ACHN (cell line): ENCODE results near the gene DDX31.

Source experiments
- DNase-seq: peaks from one replicate; pipeline ENCODE4 v3.0.0-alpha.2; 2015
- in situ Hi-C: cut with HindIII; loops from 2 replicates; pipeline ENCODE4 v1.10.0; 2017; ENCODE audit warnings: low sequenced_read_pairs, low pct_ligation_motif_present, low pct_unique_long_range_greater_than_20kb

Gene DDX31

DNA sequence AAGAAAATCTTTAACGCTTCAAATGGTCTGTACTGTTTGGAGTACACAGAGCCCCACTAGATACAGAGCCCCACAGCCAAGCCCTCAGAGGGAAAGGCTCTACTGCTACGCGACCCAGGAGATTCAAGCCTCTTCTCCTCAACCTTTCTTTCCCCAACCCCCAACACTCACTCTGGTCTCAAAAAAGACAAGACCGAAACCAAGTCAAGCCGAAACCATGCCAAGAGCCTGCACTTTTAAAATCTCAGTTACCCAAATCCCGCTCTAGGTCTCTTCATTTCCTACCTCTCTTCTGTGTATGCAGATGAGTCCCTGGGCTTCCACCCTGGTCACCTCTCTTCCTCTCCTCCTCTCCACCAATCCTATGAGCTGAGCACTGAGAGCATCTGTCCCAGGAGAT, 55.5 kb downstream of the DDX31 start:
- in situ Hi-C loops: no loop called here

DNA sequence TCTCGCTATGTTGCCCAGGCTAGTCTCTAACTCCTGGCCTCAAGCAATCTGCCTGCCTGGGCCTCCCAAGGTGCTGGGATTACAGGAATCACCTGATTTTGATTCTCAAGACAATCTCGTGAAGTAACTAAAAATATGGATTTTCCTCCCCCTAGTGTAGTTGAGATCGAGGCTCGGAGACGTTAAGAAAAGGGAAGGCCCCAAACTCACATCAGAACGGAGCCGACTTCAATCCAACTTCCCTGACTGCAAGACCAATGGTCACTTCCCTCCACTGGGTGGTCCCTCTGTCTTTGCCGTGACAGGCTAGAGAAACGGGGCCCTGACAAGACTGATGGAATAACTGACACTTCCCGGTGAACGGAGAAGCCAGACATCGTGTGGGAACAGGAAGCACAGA, 59.1 kb downstream of the DDX31 start:
- in situ Hi-C loops: no loop called here

More for the DNA sequence above, 55.5 kb downstream of the DDX31 start:
- DNase-seq: no peak

DNA sequence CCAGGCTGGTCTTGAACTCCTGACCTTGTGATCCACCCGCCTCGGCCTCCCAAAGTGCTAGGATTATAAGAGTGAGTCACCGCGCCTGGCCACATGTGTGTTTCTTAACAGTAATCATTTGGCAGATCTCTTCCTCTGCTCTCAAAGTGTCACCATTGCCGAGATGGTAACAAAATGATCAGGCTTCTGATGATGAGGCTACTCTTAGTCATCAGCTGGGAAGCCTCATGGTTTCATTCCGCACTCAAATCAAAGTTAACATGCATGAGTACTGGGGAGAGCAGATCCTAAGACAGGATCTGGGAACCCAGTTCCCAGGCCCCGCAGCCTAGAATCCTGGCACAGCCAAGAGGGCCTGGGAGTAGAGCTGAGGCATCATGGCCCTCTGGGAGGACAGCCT, 60.0 kb downstream of the DDX31 start:
- in situ Hi-C loops: no loop called here
- DNase-seq: no peak

More for the DNA sequence above, 59.1 kb downstream of the DDX31 start:
- no peak for DNase-seq

DNA sequence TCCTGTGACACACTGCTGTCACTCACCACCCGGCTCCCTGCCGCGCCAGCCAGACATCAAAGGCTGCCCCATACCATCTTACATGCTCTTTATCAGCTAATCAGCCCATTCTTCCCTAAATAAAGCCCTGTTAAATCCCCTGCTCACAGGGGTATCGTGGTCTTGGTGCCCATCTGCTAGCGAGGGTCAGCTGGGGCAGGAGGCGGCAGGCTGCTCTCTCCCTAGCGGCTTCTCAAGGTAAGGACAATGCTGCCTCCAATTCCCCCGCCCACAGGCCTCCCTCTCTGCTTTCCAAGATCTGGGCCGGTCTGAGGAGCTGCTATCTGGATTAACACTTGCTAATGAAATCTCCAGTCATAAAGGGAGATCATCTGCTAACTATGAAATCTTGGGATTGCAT, 60.6 kb downstream of the DDX31 start:
- no peak for DNase-seq
- in situ Hi-C loops: no loop called here

DNA sequence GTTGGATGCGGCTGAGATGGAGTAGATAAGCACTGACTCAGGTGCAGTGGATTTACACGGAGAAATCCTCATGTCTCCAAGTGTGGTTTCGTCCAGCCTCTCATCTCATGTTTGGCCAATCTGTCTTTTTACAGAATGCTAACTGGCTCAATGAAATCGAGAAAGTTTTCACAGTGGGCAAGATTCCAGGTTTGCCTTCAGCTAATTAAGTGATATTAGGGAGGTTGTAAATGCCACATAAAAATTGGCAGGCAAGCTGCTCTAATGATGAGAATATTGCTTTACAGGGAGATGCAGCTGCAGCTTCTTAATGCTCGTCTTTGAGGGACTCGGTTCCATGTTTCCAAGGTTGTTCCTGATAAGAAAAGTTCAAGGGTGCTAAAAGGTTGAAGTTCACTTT, 63.7 kb downstream of the DDX31 start:
- in situ Hi-C loops: no loop called here
- no peak for DNase-seq

DNA sequence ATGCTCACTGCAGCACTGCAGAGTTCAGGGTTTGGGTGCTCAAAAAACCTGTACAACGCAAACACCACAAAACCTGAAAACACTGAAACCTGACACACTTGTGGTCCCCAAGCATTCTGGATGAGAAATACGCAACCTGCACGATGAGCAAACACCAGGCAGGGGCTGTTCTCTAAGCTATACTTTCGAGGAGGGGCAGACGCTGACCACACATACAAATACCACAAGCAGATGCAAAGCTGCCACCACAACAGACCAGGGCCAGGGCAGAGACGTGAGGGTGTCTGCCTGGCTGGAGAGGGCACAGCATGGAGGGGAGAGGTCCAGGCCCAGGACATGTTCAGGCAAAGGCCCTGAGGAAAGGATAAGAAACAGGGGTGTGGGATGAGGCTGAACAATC, 64.4 kb downstream of the DDX31 start:
- no peak for DNase-seq
- in situ Hi-C loops: no loop called here

DNA sequence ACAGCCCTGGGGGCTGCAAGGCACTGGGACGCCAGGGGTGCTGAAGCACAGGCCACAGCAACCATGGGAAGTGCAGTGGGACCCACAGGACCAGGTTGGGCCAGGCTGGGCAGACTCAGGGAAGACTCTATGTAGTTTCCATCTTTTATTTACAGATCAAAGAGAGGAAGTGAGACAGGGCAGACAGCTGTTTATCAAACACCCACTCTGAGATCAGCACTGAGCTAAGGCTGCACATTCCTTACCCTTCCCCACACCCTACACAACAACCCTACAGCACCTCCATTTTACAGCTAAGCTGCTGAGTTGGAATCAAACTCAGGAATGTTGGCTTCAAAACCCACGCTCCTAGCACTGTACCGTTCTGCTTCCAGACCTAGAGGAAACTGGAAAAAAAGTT, 67.6 kb downstream of the DDX31 start:
- no peak for DNase-seq
- in situ Hi-C loops: no loop called here

DNA sequence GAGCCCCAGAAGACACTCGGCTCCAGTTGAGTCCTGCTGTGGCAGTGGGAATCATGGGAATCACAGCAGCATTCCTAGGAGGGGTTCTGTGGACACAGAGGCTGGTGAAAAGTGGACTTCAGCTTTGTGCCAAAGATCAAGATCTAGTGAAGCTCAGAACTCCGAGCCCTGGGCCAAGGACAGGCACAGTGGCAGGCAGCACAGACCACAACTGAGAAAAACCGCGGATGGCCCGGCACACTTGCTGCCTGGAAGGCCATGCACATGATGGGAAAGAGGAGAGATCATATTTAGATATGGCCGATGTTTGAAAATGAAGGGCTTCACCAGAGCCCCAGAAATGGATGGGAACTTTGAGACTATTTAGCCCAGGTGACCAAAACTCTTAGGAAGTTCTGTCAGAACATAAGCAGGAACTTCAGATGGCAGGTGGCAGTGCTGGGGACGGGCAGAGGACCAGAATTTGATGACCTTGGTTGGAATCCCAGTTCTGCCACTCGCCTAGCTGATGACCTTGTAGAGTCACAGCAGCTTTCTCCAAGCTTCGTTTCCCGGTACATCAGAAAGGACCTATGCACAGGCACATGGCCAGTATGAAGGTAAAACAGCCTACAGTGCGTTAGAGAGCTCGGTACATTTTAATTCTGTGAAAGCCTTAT, 69.3 kb downstream of the DDX31 start:
- in situ Hi-C loops: no loop called here
- no peak for DNase-seq

DNA sequence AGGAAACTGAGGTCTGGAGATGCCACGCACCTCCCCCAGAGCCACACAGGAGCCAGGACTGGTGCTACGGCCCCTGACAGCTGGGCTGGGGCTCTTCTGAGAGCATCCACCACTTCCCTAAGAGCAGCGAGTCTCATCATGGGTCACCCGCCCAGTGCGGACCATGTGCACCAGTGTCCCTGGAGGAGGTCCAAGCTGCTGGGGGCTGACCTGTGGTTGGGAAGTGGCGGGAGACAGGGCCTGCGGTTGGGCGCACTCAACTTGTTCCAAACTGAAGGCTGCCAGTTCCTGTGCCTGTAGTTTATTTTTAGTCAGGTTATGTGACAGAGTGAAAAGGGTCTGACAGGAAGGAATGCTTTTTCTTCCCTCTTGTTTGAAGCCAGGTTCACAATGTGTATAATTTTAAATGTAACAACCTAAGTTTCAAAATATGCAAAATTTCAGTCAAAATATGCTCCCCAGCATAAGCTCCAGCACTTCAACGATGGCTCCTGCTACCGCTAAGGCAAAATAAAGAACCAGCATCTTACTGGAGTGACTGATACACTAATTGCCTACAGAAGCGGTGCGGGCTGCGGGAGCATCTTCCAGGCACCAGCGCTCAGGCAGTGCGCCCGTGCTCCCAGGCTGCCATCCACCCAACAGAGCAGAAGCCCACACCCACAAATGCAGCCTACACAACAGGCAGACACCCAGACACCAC, 72.6 kb downstream of the DDX31 start:
- DNase-seq: no peak
- in situ Hi-C loops: no loop called here

DNA sequence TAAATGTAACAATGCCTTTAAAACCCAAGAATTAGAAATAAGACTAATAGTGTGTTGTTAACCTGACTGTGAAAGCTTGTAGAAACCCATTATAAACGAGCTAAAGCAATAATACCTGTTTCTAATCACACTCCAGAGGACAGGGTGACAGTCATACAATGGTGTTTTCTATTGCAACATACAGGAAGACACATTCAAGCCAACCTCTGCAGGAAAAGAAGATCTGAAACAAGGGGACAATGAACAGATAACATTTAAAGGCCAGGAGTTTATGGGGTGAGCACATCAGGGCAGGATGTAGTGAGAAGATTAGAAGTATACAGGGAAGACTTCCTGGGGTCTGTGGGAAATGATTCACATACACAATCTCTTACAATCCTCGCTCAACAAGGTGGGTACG, 73.6 kb downstream of the DDX31 start:
- DNase-seq: no peak
- in situ Hi-C loops: no loop called here

DNA sequence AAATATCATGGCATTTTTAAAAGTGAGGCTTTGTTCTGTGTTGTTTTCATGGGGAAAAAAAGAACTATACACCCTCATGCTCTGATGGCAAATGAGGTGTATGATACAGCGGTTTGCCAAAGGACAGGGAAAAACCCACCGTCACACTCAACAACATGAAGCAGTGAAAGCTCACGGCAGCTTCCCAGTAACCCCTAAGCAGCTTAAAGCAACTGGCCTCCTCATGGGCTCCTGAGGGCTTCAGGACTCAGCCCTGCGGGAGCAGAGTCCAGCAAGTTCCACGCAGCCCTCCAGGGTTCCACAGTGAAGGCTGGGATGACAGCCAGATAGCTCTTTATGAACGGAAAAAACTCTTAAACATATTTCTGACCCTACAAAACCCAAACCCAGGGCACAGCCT, 74.5 kb downstream of the DDX31 start:
- in situ Hi-C loops: no loop called here
- no peak for DNase-seq

DNA sequence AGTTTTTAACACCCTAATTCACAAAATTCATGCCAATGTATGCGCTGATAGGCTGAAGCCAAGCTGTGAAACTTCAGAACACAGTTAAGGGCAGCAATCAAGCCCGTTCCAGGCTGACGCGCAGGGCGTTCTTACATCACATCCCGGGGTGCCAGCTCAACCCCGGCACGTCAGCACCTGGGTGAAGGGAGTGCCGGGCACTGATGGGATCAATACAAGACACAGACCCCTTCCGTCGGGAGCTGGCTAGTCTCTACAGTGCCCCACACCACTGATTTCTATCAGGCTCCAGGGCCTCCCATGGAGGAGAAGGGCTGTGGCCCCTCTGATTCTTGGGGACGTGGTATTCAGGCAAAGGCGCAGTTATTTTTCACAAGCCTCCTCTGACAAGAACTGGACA, 75.4 kb downstream of the DDX31 start:
- no peak for DNase-seq
- in situ Hi-C loops: no loop called here

DNA sequence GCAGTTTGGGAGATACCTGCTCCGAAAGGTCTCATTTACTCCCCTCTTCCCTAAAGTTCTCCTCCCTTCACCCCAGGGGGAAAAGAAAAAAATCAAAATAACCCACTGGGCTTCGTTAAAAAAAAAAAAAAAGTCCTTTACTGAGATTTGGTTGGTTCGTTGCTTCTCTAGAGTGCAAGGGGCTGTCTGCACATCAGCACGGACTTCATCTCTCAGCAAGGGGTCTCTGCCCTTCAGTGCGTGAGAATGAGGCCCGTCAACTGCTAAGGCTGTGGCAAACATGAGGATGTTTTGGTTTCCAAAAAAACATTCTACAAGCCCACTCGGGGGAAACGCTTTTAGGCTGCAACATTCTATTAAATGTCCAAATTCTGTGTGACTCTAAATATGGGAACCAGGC, 77.3 kb downstream of the DDX31 start:
- in situ Hi-C loops: no loop called here
- DNase-seq: no peak

DNA sequence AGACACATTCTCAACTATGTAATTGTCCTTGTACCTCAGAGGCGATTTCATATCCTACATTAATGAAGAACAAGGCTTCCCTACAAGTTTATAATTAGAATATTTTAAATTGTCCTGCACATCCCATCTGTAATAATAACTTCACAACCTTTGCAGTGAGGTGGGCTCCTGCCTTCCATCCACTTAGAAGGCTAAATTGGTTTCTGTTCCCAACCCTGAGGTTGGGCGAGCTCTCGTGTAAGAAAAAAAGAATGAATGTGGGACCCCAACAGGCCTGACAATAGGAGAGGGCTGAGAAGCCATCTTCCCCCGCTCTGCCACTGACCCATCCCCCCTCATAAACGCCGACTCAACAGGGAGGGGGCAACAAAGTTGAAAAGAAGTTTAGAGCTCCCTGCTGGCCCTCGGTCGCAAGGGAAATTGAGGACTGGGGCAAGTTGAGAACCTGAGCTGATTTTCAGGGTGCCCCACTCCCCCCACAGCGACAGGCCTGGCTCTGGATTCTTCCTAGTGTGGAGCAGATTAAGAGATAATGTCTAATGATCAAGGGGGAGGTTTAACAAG, 78.0 kb downstream of the DDX31 start:
- no peak for DNase-seq
- in situ Hi-C loops: no loop called here

DNA sequence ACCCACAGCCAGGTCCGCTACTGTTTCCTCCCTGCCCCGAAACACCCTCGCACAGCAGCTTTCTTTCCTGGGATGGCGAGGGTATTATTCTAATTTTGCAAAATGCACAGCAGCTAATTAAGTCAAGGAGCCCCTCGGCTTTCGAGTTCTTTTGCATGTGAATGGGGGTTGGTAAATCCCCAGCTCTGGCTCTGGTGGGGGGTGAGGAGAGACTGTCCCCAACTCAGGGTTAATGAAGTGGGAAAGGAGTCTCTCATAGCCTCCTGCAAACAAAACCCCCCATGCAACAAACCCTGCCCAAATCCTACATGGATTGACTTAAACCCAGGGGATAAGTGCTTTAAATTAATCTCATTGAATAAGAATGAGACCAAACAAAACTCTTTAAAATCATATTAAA, 78.5 kb downstream of the DDX31 start:
- DNase-seq: no peak
- in situ Hi-C loops: no loop called here

DNA sequence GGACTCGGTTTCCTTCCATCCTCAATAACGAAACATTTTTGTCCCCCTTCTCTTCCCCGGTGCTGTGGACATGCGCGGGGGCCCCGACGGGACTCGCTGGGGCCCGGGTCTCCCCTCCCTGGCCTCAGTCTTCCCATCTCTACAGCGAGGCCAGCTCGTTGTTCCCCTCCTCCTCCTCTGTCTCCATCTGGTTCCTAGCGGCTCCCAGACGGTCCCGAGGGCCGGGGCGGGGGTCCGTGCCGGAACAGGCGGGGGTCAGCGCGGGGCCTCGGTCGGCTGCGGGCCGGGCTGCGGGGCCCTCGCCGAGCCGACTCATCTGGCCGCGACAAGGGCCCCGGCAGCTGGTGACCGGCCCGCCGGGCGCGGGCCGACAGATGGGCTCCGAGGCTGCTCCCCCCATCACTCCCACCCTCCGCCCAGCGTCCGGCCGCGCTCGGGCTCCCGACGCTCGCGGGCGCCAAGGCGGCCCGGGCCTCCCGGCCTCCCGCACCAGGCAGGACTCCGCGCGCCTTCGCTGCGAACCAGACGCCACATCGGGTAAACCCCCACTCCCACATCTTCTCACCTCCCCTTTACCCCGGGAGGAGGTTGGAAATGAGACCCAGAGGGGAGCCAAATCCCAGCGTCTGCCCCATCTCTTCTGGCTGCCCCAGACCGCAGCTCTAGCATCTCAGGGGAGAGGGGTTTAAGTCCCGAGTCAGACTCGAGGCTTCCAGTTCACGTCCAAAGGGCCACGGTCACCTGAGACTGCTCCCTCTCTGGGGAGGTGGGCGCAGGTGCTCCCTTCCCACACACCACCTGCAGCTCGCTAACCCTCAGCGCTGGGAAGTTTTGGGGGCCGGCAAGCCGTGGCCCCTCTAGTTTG, 79.2 kb downstream of the DDX31 start:
- no peak for DNase-seq
- in situ Hi-C loops: no loop called here

DNA sequence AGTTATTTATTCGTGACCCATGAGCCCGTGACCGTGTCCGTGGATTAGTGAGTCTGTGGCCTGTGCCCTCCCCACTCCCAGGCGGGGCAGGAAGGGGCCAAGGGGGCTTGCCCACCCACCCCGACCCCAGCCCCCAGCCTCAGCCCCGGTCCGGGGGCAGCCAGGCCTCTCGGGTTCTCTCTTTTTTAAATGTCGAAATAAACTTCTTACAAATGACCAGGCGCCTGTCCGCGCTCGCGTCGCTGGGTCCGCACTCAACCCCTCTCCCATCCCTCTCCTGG, 79.8 kb downstream of the DDX31 start:
- in situ Hi-C loops: no loop called here
- no peak for DNase-seq

DNA sequence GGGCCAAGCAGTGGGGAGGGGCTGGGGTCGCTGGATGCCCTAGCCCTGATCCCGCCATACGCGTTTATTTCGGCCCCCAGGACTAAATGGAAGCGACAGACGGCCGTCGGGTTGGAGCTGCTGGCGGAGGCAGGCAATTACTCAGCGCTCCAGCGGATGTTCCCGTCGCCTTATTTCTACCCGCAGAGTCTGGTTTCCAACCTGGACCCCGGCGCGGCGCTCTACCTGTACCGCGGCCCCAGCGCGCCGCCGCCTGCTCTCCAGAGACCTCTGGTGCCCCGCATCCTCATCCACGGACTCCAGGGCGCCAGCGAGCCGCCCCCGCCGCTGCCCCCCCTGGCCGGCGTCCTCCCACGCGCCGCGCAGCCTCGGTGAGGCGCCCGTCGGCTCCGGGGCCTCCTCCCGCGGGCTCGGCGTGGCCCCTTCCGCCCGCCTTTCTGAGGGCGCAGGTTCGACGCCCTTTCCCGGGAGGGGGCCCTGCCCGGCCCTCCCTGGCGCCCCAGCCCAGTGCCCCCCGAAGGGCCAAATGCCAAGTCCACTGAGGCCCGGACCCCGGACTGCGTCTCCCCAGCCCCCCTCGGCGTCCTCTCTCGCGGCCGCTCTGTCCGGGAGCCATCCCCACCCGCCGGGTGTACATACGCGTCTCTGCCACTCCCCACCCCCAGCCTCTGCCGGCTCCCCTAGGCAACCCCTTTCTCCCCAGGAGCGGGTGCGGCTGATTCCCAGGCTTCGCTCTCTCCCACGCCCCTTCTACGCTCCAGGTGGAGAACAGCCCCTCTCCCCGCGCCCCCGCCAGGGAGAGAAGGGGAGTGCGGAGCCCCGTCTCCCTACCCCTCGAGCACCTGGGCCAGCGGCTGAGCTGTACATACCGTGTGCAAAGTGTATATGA, 80.4 kb downstream of the DDX31 start:
- DNase-seq: no peak
- in situ Hi-C loops: no loop called here
